ENCODE data around the gene FAM228A.

The FAM228A gene

DNA sequence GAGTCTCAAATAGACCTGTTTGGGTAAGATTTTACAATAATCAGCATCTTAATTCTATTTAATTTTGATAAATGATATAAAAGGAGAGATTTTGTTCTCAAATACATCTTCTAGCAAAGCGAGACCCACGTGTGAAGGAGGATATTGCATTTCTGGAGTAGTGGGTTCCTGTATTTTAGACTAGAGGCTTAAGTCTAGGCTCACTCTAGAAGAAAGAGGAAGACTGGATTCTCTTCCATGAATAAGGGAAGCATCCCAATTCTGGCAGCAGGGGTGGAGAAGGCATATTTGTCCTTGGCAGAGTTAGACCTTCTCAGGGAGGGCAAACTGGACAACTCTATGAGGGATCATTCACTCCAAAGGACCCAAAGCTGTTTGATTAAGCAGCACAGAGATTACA lies 11.3 kb upstream of the FAM228A start:
- H3K4me1 ChIP-seq = no peaks in the 10 kb centered on the region
- H3K9me3 ChIP-seq = no peaks in the 10 kb centered on the region

DNA sequence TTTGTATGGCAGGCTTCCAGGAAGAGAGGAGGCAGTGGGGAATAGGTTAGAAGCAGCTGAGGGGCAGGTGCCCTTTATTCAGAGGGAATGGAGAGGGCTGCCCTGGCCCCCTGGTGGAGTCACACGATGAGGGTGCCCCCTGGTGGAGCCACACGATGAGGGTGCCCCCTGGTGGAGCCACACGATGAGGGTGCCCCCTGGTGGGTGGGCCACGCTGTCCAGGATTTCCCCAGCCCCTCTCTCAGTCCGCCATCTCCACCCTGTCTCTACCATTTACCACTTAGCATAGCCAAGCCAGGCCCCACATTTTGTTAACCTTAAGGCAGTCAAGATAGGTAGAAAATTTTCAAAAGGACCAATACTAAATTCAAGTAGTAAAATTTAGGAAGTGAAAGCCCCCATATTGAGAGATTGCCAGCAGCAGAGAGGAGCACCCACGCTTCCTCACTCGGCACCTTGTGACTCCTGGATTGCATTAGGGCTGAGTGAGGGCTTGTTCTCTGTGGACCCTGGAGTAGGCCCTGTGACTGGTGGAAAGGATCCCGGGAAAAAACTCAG lies 10.4 kb upstream of the FAM228A start:
- DNase-seq = no peak

More for the DNA sequence above, 11.3 kb upstream of the FAM228A start:
- Histone ChIP-seq H3K4me3 (no peak overlapping the region), H3K27ac (no peak overlapping the region), H3K36me3 (peaks cover 0 to 17% (median 12%) of the 10 kb centered on the region in 3 donors), H3K27me3 (no peaks in the 10 kb centered on the region)
- intact Hi-C loops (cut with DNase I; ENCODE audit: low total_unique reads) = no loop called here
- TF ChIP-seq, protein P1, sequence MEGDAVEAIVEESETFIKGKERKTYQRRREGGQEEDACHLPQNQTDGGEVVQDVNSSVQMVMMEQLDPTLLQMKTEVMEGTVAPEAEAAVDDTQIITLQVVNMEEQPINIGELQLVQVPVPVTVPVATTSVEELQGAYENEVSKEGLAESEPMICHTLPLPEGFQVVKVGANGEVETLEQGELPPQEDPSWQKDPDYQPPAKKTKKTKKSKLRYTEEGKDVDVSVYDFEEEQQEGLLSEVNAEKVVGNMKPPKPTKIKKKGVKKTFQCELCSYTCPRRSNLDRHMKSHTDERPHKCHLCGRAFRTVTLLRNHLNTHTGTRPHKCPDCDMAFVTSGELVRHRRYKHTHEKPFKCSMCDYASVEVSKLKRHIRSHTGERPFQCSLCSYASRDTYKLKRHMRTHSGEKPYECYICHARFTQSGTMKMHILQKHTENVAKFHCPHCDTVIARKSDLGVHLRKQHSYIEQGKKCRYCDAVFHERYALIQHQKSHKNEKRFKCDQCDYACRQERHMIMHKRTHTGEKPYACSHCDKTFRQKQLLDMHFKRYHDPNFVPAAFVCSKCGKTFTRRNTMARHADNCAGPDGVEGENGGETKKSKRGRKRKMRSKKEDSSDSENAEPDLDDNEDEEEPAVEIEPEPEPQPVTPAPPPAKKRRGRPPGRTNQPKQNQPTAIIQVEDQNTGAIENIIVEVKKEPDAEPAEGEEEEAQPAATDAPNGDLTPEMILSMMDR (IDR thresholded peaks at IDR 0.05) = no peak
- no peak for DNase-seq

GRCh38 chr2:24169023-24169422 lies 5.8 kb upstream of the FAM228A start:
- DNase-seq = no peak
- Histone ChIP-seq H3K9me3 (no peaks in the 10 kb centered on the region), H3K27me3 (no peaks in the 10 kb centered on the region), H3K36me3 (no peaks in the 10 kb centered on the region), H3K4me1 (no peaks in the 10 kb centered on the region), H3K27ac (no peak overlapping the region), H3K4me3 (no peak overlapping the region)
- intact Hi-C loops (cut with DNase I; ENCODE audit: low total_unique reads) = no loop called here
- TF ChIP-seq, protein P1 (IDR thresholded peaks at IDR 0.05) = no peak

More for the DNA sequence above, 10.4 kb upstream of the FAM228A start:
- Histone ChIP-seq H3K36me3 (peaks cover 0 to 16% (median 7%) of the 10 kb centered on the region in 3 donors), H3K4me1 (no peaks in the 10 kb centered on the region), H3K4me3 (no peak overlapping the region), H3K27me3 (no peaks in the 10 kb centered on the region), H3K27ac (no peak overlapping the region), H3K9me3 (no peaks in the 10 kb centered on the region)
- intact Hi-C loops (cut with DNase I; ENCODE audit: low total_unique reads) = no loop called here
- TF ChIP-seq, protein P1 (IDR thresholded peaks at IDR 0.05) = peak; percentile 14 to 39

GRCh38 chr2:24175631-24176187 lies 856 bp downstream of the FAM228A start:
- Histone ChIP-seq H3K27me3 (no peaks in the 10 kb centered on the region), H3K27ac (no peak overlapping the region), H3K4me1 (no peaks in the 10 kb centered on the region), H3K36me3 (no peaks in the 10 kb centered on the region), H3K4me3 (no peak overlapping the region), H3K9me3 (no peaks in the 10 kb centered on the region)
- no peak for DNase-seq
- TF ChIP-seq, protein P1 (IDR thresholded peaks at IDR 0.05) = no peak
- intact Hi-C loops (cut with DNase I; ENCODE audit: low total_unique reads) = no loop called here

- TF ChIP-seq, protein P1 (IDR thresholded peaks at IDR 0.05) = no peak
- intact Hi-C loops (cut with DNase I; ENCODE audit: low total_unique reads) = no loop called here
- no peaks in the 10 kb centered on the region for H3K9me3 ChIP-seq
- H3K36me3 ChIP-seq = no peaks in the 10 kb centered on the region
- H3K4me1 ChIP-seq = no peaks in the 10 kb centered on the region
- no peaks in the 10 kb centered on the region for H3K27me3 ChIP-seq
- H3K4me3 ChIP-seq = no peak overlapping the region
- no peak overlapping the region for H3K27ac ChIP-seq
- DNase-seq = no peak
Observed at GRCh38 chr2:24176326-24176725, 1.5 kb downstream of the FAM228A start.

Measured in tibial artery (tissue), 4 donors.